ENCODE measurements around the gene CDKN2D.

The CDKN2D gene

GRCh38 chr19:10525636-10526035 is 43.1 kb downstream of the CDKN2D start:
- TF ChIP-seq POLR2A (IDR thresholded peaks at IDR 0.05; ENCODE audit: low read depth, low read length) (no peak), POLR2AphosphoS5 (IDR thresholded peaks at IDR 0.05; ENCODE audit: low read depth, low read length) (no peak), TAF1 (IDR thresholded peaks at IDR 0.05; ENCODE audit: borderline replicate concordance, low read depth, low read length) (no peak)
- DNase-seq (ENCODE audit: insufficient read length): no peak
- FAIRE-seq: no peak

- TF ChIP-seq POLR2A (IDR thresholded peaks at IDR 0.05; ENCODE audit: low read depth, low read length) (no peak), POLR2AphosphoS5 (IDR thresholded peaks at IDR 0.05; ENCODE audit: low read depth, low read length) (no peak), TAF1 (IDR thresholded peaks at IDR 0.05; ENCODE audit: borderline replicate concordance, low read depth, low read length) (no peak)
- DNase-seq (ENCODE audit: insufficient read length) (no peak), FAIRE-seq (no peak)
Observed at GRCh38 chr19:10523135-10523636, 45.6 kb downstream of the CDKN2D start.

GRCh38 chr19:10521461-10522171 is 47.2 kb downstream of the CDKN2D start:
- TF ChIP-seq POLR2A (IDR thresholded peaks at IDR 0.05; ENCODE audit: low read depth, low read length) (no peak), TAF1 (IDR thresholded peaks at IDR 0.05; ENCODE audit: borderline replicate concordance, low read depth, low read length) (no peak), POLR2AphosphoS5 (IDR thresholded peaks at IDR 0.05; ENCODE audit: low read depth, low read length) (no peak)
- FAIRE-seq (no peak), DNase-seq (ENCODE audit: insufficient read length) (no peak)

- TF ChIP-seq POLR2A (IDR thresholded peaks at IDR 0.05; ENCODE audit: low read depth, low read length) (no peak), POLR2AphosphoS5 (IDR thresholded peaks at IDR 0.05; ENCODE audit: low read depth, low read length) (no peak), TAF1 (IDR thresholded peaks at IDR 0.05; ENCODE audit: borderline replicate concordance, low read depth, low read length) (no peak)
- DNase-seq (ENCODE audit: insufficient read length) (no peak), FAIRE-seq (no peak)
Observed at GRCh38 chr19:10520652-10521318, 48.0 kb downstream of the CDKN2D start.

GRCh38 chr19:10519421-10519820 is 49.4 kb downstream of the CDKN2D start:
- DNase-seq (ENCODE audit: insufficient read length): no peak
- no peak for FAIRE-seq
- TF ChIP-seq POLR2A (IDR thresholded peaks at IDR 0.05; ENCODE audit: low read depth, low read length) (no peak), POLR2AphosphoS5 (IDR thresholded peaks at IDR 0.05; ENCODE audit: low read depth, low read length) (no peak), TAF1 (IDR thresholded peaks at IDR 0.05; ENCODE audit: borderline replicate concordance, low read depth, low read length) (no peak)

- DNase-seq (ENCODE audit: insufficient read length) (no peak), FAIRE-seq (no peak)
- TF ChIP-seq POLR2A (IDR thresholded peaks at IDR 0.05; ENCODE audit: low read depth, low read length): no peak
- no peak for TF ChIP-seq TAF1 (IDR thresholded peaks at IDR 0.05; ENCODE audit: borderline replicate concordance, low read depth, low read length)
- TF ChIP-seq POLR2AphosphoS5 (IDR thresholded peaks at IDR 0.05; ENCODE audit: low read depth, low read length): no peak
Observed at GRCh38 chr19:10518444-10519361, 50.1 kb downstream of the CDKN2D start.

GRCh38 chr19:10517760-10518443 is 50.9 kb downstream of the CDKN2D start:
- DNase-seq (ENCODE audit: insufficient read length) (no peak), FAIRE-seq (no peak)

GRCh38 chr19:10517361-10517759 is 51.4 kb downstream of the CDKN2D start, which contains the start of gene S1PR5:
Gene S1PR5, minus strand, starts transcription at chr19:10517447. Its CDS starts 2,436 bp downstream, at chr19:10515011.
- no peak for FAIRE-seq
- no peak for TF ChIP-seq POLR2A (IDR thresholded peaks at IDR 0.05; ENCODE audit: low read depth, low read length)
- TF ChIP-seq TAF1 (IDR thresholded peaks at IDR 0.05; ENCODE audit: borderline replicate concordance, low read depth, low read length): no peak
- TF ChIP-seq POLR2AphosphoS5 (IDR thresholded peaks at IDR 0.05; ENCODE audit: low read depth, low read length): no peak
- no peak for DNase-seq (ENCODE audit: insufficient read length)

More at GRCh38 chr19:10517760-10518443, 50.9 kb downstream of the CDKN2D start:
- no peak for TF ChIP-seq POLR2AphosphoS5 (IDR thresholded peaks at IDR 0.05; ENCODE audit: low read depth, low read length)
- TF ChIP-seq POLR2A (IDR thresholded peaks at IDR 0.05; ENCODE audit: low read depth, low read length): no peak
- TF ChIP-seq TAF1 (IDR thresholded peaks at IDR 0.05; ENCODE audit: borderline replicate concordance, low read depth, low read length): no peak

- TF ChIP-seq POLR2AphosphoS5 (IDR thresholded peaks at IDR 0.05; ENCODE audit: low read depth, low read length): no peak
- no peak for TF ChIP-seq POLR2A (IDR thresholded peaks at IDR 0.05; ENCODE audit: low read depth, low read length)
- no peak for TF ChIP-seq TAF1 (IDR thresholded peaks at IDR 0.05; ENCODE audit: borderline replicate concordance, low read depth, low read length)
- FAIRE-seq: no peak
- no peak for DNase-seq (ENCODE audit: insufficient read length)
Observed at GRCh38 chr19:10516671-10517286, 52.0 kb downstream of the CDKN2D start.
